Naive thymus-derived CD4-positive, alpha-beta T cell (primary cell): ENCODE measurements around the gene TAGAP. TPM values are rescaled to one million over a fixed set of nuclear protein-coding genes. Genes with fewer than 3 reads are reported as not detected.

Source experiments
- ATAC-seq: fragments of 150-1000 bp; cut with Tn5 transposase; 2 replicates; pipeline ENCODE4 v1.10.0; 2021; ENCODE audit warnings: mild to moderate bottlenecking, moderate library complexity
- CTCF ChIA-PET: fragments of 350-600 bp; sonication (Branson Sonifier 250); formaldehyde crosslinking; loops from one replicate; lab custom pipeline; 2021; ENCODE audit warnings: antibody characterized with exemption; lab: Charles Lee
- POLR2A ChIA-PET: fragments of 350-600 bp; sonication (Branson Sonifier 250); formaldehyde crosslinking; loops from one replicate; lab custom pipeline; 2021; ENCODE audit warnings: antibody characterized with exemption, inconsistent platforms; lab: Charles Lee
- DNase-seq, 9 donors: peaks; one replicate each; pipeline versions ENCODE4 v3.0.0 to v3.0.0-alpha.2; 2020 to 2022; ENCODE audit warnings: mixed read lengths in 1 of 9
- H3K27ac ChIP-seq: one replicate; pipeline ENCODE4 v1.7.0; 2013; ENCODE audit warnings: mild to moderate bottlenecking, low read depth, low read length, moderate library complexity
- H3K27me3 ChIP-seq, 2 donors: one replicate each; pipeline ENCODE4 v1.7.0; 2013; ENCODE audit warnings: low read length in 2 of 2, mild to moderate bottlenecking in 2 of 2, moderate library complexity in 2 of 2; ENCODE audit not compliant: control insufficient read depth in 2 of 2, insufficient read depth in 2 of 2
- H3K36me3 ChIP-seq, 3 experiments: 1 replicate in 2 of 3; 2 replicates in 1 of 3; pipeline ENCODE4 v1.7.0; 2013; ENCODE audit warnings: low read length in 3 of 3, mild to moderate bottlenecking in 3 of 3, moderate library complexity in 1 of 3; ENCODE audit not compliant: insufficient read depth in 3 of 3, control insufficient read depth in 2 of 3
- H3K4me1 ChIP-seq, 2 donors: one replicate each; pipeline ENCODE4 v1.7.0; 2013; ENCODE audit warnings: low read length in 2 of 2, mild to moderate bottlenecking in 2 of 2, moderate library complexity in 1 of 2; ENCODE audit not compliant: control insufficient read depth in 2 of 2, insufficient read depth in 2 of 2
- H3K4me3 ChIP-seq: 2 replicates; pipeline ENCODE4 v1.7.0; 2013; ENCODE audit warnings: mild to moderate bottlenecking, low read length
- H3K9me3 ChIP-seq, 3 experiments: 1 replicate in 2 of 3; 2 replicates in 1 of 3; pipeline ENCODE4 v1.7.0; 2013; ENCODE audit warnings: low read length in 3 of 3; ENCODE audit not compliant: control insufficient read depth in 2 of 3
- H3K27ac Mint-ChIP-seq, 9 donors: one replicate each; pipeline ENCODE4 v1.8.0; 2020 to 2022; ENCODE audit warnings: mixed read lengths in 9 of 9, mild to moderate bottlenecking in 8 of 9, moderate library complexity in 5 of 9, inconsistent platforms in 2 of 9
- H3K27me3 Mint-ChIP-seq, 5 donors: one replicate each; pipeline ENCODE4 v1.8.0; 2021 to 2022; ENCODE audit warnings: mixed read lengths in 5 of 5, mild to moderate bottlenecking in 1 of 5
- H3K36me3 Mint-ChIP-seq, 5 donors: one replicate each; pipeline ENCODE4 v1.8.0; 2020 to 2022; ENCODE audit warnings: mixed read lengths in 5 of 5, mild to moderate bottlenecking in 3 of 5, inconsistent platforms in 1 of 5
- H3K4me1 Mint-ChIP-seq, 7 donors: one replicate each; pipeline ENCODE4 v1.8.0; 2020 to 2022; ENCODE audit warnings: mixed read lengths in 7 of 7, mild to moderate bottlenecking in 3 of 7, inconsistent platforms in 1 of 7
- H3K4me3 Mint-ChIP-seq, 10 donors: one replicate each; pipeline ENCODE4 v1.8.0; 2020 to 2022; ENCODE audit warnings: mild to moderate bottlenecking in 10 of 10, mixed read lengths in 10 of 10, moderate library complexity in 6 of 10, inconsistent platforms in 2 of 10
- H3K9me3 Mint-ChIP-seq, 11 donors: one replicate each; pipeline ENCODE4 v1.8.0; 2020 to 2022; ENCODE audit warnings: mixed read lengths in 11 of 11, mild to moderate bottlenecking in 4 of 11, inconsistent platforms in 1 of 11, moderate library complexity in 1 of 11
- intact Hi-C, 2 donors: fragments of 100-400 bp; cut with micrococcal nuclease; formaldehyde crosslinking; loops; one replicate each; pipeline ENCODE4 v1.15.1; 2023
- polyA plus RNA-seq, 2 donors: library from polyadenylated mRNA; unstranded; fragments of 300-500 nt; fragmentation: Illumina TruSeq; gene quantifications; one replicate each; pipeline ENCODE4 v1.2.3, GENCODE V29; 2021
- total RNA-seq, 6 experiments: library from RNA in 5 of 6; stranded (reverse) in 5 of 6; gene quantifications; 1 replicate in 5 of 6; 2 replicates in 1 of 6; pipeline ENCODE4 v1.2.3 and lab custom pipeline; 2021 to 2026

The TAGAP gene
- total and polyA plus RNA-seq, 7 experiments from 2014 or later: 53.5 to 222 (median 151) TPM

DNA sequence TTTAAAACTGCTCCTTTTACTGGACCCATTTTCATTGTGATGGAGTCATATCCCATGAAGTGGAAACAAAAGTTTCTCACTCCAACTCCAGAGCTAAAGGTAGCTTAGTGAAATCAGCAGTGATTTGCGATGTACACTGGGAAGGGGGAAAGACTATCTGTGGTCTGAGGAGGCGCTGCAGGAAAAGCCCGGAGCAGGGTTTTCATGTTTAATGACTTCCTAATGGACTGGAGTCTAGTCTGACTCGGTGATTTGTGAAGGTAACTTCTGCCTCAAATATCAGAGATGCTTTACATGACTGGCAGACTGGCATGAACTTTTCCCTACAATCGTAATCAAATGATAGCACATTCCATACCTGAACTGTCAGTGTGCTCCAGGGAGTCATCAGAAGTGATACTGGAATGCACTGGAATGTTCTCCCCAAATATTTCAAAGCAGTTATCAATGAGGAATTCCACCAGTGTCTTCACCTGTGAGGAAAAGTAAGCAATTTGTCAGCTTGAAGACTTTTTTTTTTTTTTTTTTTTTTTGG is 7.0 kb downstream of the TAGAP start:
- peaks cover 54 to 70% (median 68%) of the 10 kb centered on the region in 3 experiments for H3K36me3 ChIP-seq
- peak overlapping the region in 4 of 10 donors; percentile 12 to 47 (median 21) for H3K4me3 Mint-ChIP-seq
- intact Hi-C loops: loop anchor here in 1 of 2 donors (2.0 kb wide), 1 partner anchor 19 kb away; no protein-coding TSS in a partner anchor
- CTCF ChIA-PET: interaction anchor here (1.4 kb wide), 1 partner anchor 72 kb away, joined by 4 read pairs; no protein-coding TSS in a partner anchor
- H3K27me3 Mint-ChIP-seq: no peaks in the 10 kb centered on the region
- no peaks in the 10 kb centered on the region for H3K9me3 ChIP-seq
- ATAC-seq (no peak), DNase-seq (no peak)
- H3K9me3 Mint-ChIP-seq: peaks cover 0 to 2% (median 0%) of the 10 kb centered on the region in 11 donors
- POLR2A ChIA-PET: interaction anchor here (0.5 to 13.6 kb wide), 5 partner anchors 8 to 70 kb away, joined by 3 to 267 read pairs (median 4); no protein-coding TSS in a partner anchor
- peak overlapping the region in 8 of 9 donors; percentile 13 to 96 (median 80) for H3K27ac Mint-ChIP-seq
- H3K4me1 ChIP-seq: peaks cover 42 to 66% of the 10 kb centered on the region in 2 donors
- H3K27me3 ChIP-seq: no peaks in the 10 kb centered on the region
- H3K4me1 Mint-ChIP-seq: peaks cover 37 to 82% (median 64%) of the 10 kb centered on the region in 7 donors
- peak overlapping the region; percentile 16 for H3K27ac ChIP-seq
- H3K4me3 ChIP-seq: no peak overlapping the region
- peaks cover 16 to 69% (median 60%) of the 10 kb centered on the region in 5 donors for H3K36me3 Mint-ChIP-seq

- H3K27me3 ChIP-seq: no peaks in the 10 kb centered on the region
- ATAC-seq: peak; percentile 12
- ChIA-PET CTCF (no interaction called here), POLR2A (interaction anchor here (0.9 to 13.6 kb wide), 4 partner anchors 26 to 71 kb away, joined by 3 to 267 read pairs (median 4); no protein-coding TSS in a partner anchor)
- DNase-seq: no peak
- Mint-ChIP-seq H3K9me3 (peaks cover 0 to 2% (median 0%) of the 10 kb centered on the region in 11 donors), H3K36me3 (peaks cover 9 to 58% (median 48%) of the 10 kb centered on the region in 5 donors), H3K4me3 (no peak overlapping the region), H3K27me3 (no peaks in the 10 kb centered on the region), H3K27ac (peak overlapping the region in 5 of 9 donors; percentile 38 to 94 (median 78)), H3K4me1 (peaks cover 28 to 74% (median 55%) of the 10 kb centered on the region in 7 donors)
- no peaks in the 10 kb centered on the region for H3K9me3 ChIP-seq
- peaks cover 37 to 61% of the 10 kb centered on the region in 2 donors for H3K4me1 ChIP-seq
- intact Hi-C loops: no loop called here
- H3K4me3 ChIP-seq: no peak overlapping the region
- no peak overlapping the region for H3K27ac ChIP-seq
- H3K36me3 ChIP-seq: peaks cover 49 to 64% (median 64%) of the 10 kb centered on the region in 3 experiments
These were observed 8.1 kb downstream of the TAGAP start for GRCh38 chr6:159036673-159037072.

DNA sequence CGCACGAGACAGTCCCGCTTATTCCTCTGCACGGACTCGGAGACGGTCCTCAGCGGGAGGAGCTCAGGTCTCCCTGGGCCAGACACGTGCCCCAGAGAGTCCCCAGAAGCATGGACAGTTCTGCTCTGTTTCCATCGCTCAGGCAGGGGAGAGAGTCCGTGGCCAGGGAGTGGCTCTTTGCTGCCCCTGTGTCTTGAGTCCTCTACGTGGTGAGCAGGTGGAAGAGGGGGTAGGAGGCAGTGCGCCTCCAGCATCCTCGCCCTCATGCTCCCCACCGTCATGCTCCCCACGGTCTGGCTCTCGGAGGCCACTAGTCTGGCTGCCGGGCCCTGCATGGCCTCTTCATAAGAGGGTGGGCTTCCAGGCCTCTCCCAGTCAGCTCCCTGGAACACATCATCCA is 8.9 kb downstream of the TAGAP start:
- Mint-ChIP-seq H3K36me3 (peaks cover 4 to 50% (median 40%) of the 10 kb centered on the region in 5 donors), H3K9me3 (peaks cover 0 to 2% (median 0%) of the 10 kb centered on the region in 11 donors), H3K27me3 (no peaks in the 10 kb centered on the region), H3K4me3 (peak overlapping the region in 2 of 10 donors; percentile 23 to 32), H3K4me1 (peaks cover 21 to 72% (median 47%) of the 10 kb centered on the region in 7 donors), H3K27ac (peak overlapping the region in 5 of 9 donors; percentile 6 to 69 (median 52))
- H3K27me3 ChIP-seq: no peaks in the 10 kb centered on the region
- H3K27ac ChIP-seq: no peak overlapping the region
- H3K4me1 ChIP-seq: peaks cover 29 to 54% of the 10 kb centered on the region in 2 donors
- no peak for ATAC-seq
- no peak for DNase-seq
- no peaks in the 10 kb centered on the region for H3K9me3 ChIP-seq
- ChIA-PET CTCF (interaction anchor here (0.6 to 1.1 kb wide), 2 partner anchors 68 to 1042 kb away, joined by 3 read pairs; no protein-coding TSS in a partner anchor), POLR2A (interaction anchor here (1.1 to 13.6 kb wide), 3 partner anchors 9 to 72 kb away, joined by 3 to 267 read pairs (median 3); partner anchors contain the start of gene TAGAP)
- peaks cover 42 to 56% (median 56%) of the 10 kb centered on the region in 3 experiments for H3K36me3 ChIP-seq
- H3K4me3 ChIP-seq: no peak overlapping the region
- intact Hi-C loops: no loop called here

DNA sequence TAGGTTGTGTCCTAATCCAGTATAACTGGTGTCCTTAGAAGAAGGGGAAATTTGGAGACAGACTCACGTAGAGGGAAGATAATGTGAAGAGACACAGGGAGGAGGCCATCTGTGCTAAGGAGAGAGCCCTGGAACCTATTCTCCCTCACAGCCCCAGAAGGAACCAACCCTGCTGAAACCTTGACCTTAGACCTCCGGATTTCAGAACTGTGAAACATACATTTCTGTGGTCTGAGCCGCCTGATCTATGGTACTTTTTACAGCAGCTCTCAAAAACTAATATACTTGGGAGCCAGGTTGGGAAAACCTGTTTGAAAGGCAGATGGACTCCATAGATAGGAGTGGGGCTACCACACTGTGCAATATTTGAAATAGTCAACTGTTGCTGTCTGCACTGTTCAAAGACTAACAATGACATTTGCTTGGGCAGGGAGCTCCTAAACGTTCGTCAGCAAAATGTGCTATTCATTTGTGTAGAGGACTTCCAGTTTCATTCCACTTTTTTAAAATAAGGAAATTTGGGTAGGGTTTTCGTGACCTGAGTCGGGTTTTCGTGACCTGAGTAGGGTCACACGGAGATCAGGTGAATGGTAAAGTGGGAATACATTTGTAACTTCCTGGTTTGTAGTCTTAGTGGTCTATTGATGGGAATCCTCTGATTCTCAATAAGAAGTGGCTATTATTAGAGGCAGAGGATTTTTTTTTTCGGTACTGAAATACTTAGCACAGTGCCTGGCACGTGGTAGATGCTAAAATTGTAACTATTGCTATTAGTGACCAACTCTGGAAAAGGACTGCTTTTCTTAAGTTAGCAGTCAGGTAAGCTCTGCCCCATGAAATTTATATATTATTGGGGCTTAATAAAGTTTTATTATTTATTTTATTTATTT is 11.4 kb downstream of the TAGAP start:
- H3K27me3 ChIP-seq: no peaks in the 10 kb centered on the region
- CTCF ChIA-PET: interaction anchor here (0.6 to 2.2 kb wide), 4 partner anchors 25 to 72 kb away, joined by 3 to 7 read pairs (median 4); no protein-coding TSS in a partner anchor
- intact Hi-C loops: loop anchor here in 1 of 2 donors (1.0 kb wide), 1 partner anchor 8 kb away; no protein-coding TSS in a partner anchor
- no peaks in the 10 kb centered on the region for H3K9me3 ChIP-seq
- DNase-seq (no peak), ATAC-seq (peak; percentile 37)
- H3K4me3 ChIP-seq: no peak overlapping the region
- no peak overlapping the region for H3K27ac ChIP-seq
- Mint-ChIP-seq H3K36me3 (peaks cover 4 to 27% (median 18%) of the 10 kb centered on the region in 5 donors), H3K9me3 (peaks cover 0 to 2% (median 0%) of the 10 kb centered on the region in 11 donors), H3K27ac (peak overlapping the region in 7 of 9 donors; percentile 51 to 81 (median 56)), H3K4me1 (peaks cover 8 to 47% (median 23%) of the 10 kb centered on the region in 7 donors), H3K4me3 (no peak overlapping the region), H3K27me3 (no peaks in the 10 kb centered on the region)
- H3K36me3 ChIP-seq: peaks cover 21 to 37% (median 35%) of the 10 kb centered on the region in 3 experiments
- H3K4me1 ChIP-seq: peaks cover 6 to 31% of the 10 kb centered on the region in 2 donors
- POLR2A ChIA-PET: interaction anchor here (0.7 to 13.6 kb wide), 5 partner anchors 9 to 74 kb away, joined by 3 to 267 read pairs (median 6); partner anchors contain the start of gene TAGAP

GRCh38 chr6:159031846-159032245 is 12.9 kb downstream of the TAGAP start:
- Histone ChIP-seq H3K27me3 (no peaks in the 10 kb centered on the region), H3K9me3 (no peaks in the 10 kb centered on the region), H3K4me1 (peaks cover 0 to 17% of the 10 kb centered on the region in 2 donors), H3K27ac (no peak overlapping the region), H3K4me3 (no peak overlapping the region), H3K36me3 (peaks cover 12 to 24% (median 20%) of the 10 kb centered on the region in 3 experiments)
- Mint-ChIP-seq H3K36me3 (peaks cover 0 to 22% (median 13%) of the 10 kb centered on the region in 5 donors), H3K4me3 (no peak overlapping the region), H3K4me1 (peaks cover 0 to 31% (median 14%) of the 10 kb centered on the region in 7 donors), H3K9me3 (peaks cover 0 to 8% (median 0%) of the 10 kb centered on the region in 11 donors), H3K27ac (peak overlapping the region in 4 of 9 donors; percentile 29 to 71 (median 46)), H3K27me3 (no peaks in the 10 kb centered on the region)
- POLR2A ChIA-PET: interaction anchor here (0.7 to 1.4 kb wide), 2 partner anchors 9 to 95 kb away, joined by 3 to 6 read pairs; no protein-coding TSS in a partner anchor
- intact Hi-C loops: no loop called here
- DNase-seq: no peak
- ATAC-seq: no peak
- CTCF ChIA-PET: no interaction called here
